PFSK-1 (cell line): Measurements from ENCODE around the gene RUNX1.

Experiments
- FOXP2 ChIP-seq: optimal IDR thresholded peaks from 2 replicates; pipeline ENCODE3; 2011; ENCODE audit warnings: borderline replicate concordance, control low read depth, inconsistent platforms; ENCODE audit not compliant: insufficient read depth; ENCODE audit errors: extremely low read length, extremely low read depth
- POLR2AphosphoS5 ChIP-seq: IDR thresholded peaks from 2 replicates; pipeline ENCODE4 v1.6.1; 2012; ENCODE audit warnings: low read depth, mild to moderate bottlenecking, control low read depth, low read length, moderate library complexity
- REST ChIP-seq, 2 experiments: IDR thresholded peaks; 2 replicates each; pipeline versions ENCODE4 v1.6.1 to v1.8.0; 2011 to 2012; ENCODE audit warnings: low read depth in 2 of 2, low read length in 2 of 2, control low read depth in 1 of 2, inconsistent platforms in 1 of 2, mild to moderate bottlenecking in 1 of 2, moderate library complexity in 1 of 2; ENCODE audit not compliant: insufficient read depth in 1 of 2
- SIN3A ChIP-seq: IDR thresholded peaks from 2 replicates; pipeline ENCODE4 v1.6.1; 2012; ENCODE audit warnings: mild to moderate bottlenecking, low read length, moderate library complexity, borderline replicate concordance; ENCODE audit not compliant: insufficient read depth
- TAF1 ChIP-seq: IDR thresholded peaks from 2 replicates; pipeline ENCODE4 v1.6.1; 2012; ENCODE audit warnings: low read length, control low read depth, borderline replicate concordance; ENCODE audit not compliant: insufficient read depth

GRCh38 chr21:34814529-34814951 is 234.6 kb downstream of the RUNX1 start:
- TF ChIP-seq TAF1 = no peak
- no peak for TF ChIP-seq SIN3A
- no peak for TF ChIP-seq REST (IDR thresholded peaks at IDR 0.05; ENCODE audit: insufficient read depth in 1 of 2, low read depth in 2 of 2, low read length in 2 of 2)
- TF ChIP-seq POLR2AphosphoS5 = no peak
- TF ChIP-seq FOXP2 = no peak
